ENCODE results near the gene PUM1.

- TF ChIP-seq RFX5 (IDR thresholded peaks at IDR 0.05; ENCODE audit: low read depth, low read length) (no peak), ELK1 (IDR thresholded peaks at IDR 0.05; ENCODE audit: borderline replicate concordance, low read depth, low read length) (no peak), CTCF (conservative IDR thresholded peaks at IDR 0.05; ENCODE audit: low read depth, low read length) (no peak)
These were observed 45.3 kb downstream of the PUM1 start for GRCh38 chr1:31020007-31020790.

All from IMR-90 (cell line).